D721Med (cell line): ENCODE results near the gene TRABD2A.

ENCODE experiments used
- DNase-seq: peaks from one replicate; pipeline ENCODE4 v3.0.0; 2011; ENCODE audit warnings: low spot score; ENCODE audit not compliant: insufficient read length
- FAIRE-seq: peaks from 2 replicates; lab custom pipeline; 2011; peaks lifted over from hg19 to GRCh38; lab: Jason Lieb, UNC
- TF ChIP-seq, protein P1 (sequence below): IDR thresholded peaks from 2 replicates; pipeline ENCODE4 v1.5.1; 2012; ENCODE audit warnings: mild to moderate bottlenecking, control low read depth; ENCODE audit not compliant: insufficient read depth; ENCODE audit errors: missing control alignments

TRABD2A gene

DNA sequence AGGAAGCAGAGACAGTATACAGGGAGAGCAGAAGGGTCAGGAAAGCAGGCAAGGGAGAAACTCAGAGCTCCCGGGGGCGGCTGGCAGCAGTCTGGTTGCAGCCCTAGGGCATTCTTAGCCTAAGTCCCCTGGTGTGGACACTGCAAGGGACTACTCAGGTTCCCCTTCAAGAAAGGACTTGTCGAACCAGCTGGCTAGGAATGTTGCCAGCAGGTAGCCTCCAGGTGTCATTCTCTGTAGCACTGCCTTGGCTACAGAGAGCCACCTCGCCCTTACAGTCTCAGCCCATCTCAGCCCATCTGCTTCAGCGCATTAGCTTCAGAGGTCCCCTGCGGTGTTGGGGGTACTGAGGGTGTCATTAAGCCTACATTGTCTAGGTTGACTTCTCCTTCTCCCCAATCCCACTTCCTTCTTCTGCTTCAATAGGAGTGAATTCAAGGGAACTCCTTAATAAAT lies 13.3 kb upstream of the TRABD2A start:
- FAIRE-seq (no peak), DNase-seq (no peak)

DNA sequence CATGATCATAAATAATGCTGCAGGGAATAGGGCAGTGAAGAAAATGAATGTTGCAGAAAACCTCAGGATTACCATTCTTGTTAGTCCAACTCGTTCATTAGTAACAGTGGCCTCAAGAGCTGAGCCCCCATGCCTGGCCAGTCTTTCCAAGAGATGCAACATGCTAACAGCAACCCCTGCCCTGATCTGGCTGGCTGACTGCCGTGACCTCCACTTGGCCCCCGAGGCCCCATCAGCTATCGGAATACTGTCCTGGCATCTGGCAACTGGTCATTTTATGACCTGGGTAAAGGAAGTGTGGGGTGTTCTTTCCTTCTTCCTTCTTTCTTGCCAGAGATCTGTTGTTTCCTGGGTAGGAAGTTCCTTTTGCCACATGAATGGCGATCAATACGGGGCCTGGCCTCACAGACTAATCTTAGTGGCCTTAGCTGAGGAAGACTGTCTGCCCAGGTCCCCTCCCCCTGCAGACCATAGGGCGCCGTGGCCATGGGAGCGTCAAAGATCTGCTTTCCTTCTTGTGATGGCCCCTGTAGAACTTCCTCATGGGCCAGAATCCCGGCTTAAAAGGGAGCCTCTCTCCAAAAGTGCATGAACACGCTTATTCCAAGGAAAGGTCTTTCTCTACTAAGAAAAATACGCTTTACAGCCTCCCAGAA lies 10.6 kb upstream of the TRABD2A start:
- TF ChIP-seq, protein P1, sequence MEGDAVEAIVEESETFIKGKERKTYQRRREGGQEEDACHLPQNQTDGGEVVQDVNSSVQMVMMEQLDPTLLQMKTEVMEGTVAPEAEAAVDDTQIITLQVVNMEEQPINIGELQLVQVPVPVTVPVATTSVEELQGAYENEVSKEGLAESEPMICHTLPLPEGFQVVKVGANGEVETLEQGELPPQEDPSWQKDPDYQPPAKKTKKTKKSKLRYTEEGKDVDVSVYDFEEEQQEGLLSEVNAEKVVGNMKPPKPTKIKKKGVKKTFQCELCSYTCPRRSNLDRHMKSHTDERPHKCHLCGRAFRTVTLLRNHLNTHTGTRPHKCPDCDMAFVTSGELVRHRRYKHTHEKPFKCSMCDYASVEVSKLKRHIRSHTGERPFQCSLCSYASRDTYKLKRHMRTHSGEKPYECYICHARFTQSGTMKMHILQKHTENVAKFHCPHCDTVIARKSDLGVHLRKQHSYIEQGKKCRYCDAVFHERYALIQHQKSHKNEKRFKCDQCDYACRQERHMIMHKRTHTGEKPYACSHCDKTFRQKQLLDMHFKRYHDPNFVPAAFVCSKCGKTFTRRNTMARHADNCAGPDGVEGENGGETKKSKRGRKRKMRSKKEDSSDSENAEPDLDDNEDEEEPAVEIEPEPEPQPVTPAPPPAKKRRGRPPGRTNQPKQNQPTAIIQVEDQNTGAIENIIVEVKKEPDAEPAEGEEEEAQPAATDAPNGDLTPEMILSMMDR, result no peak
- no peak for FAIRE-seq

More for the DNA sequence above, 13.3 kb upstream of the TRABD2A start:
- TF ChIP-seq, protein P1, result no peak

DNA sequence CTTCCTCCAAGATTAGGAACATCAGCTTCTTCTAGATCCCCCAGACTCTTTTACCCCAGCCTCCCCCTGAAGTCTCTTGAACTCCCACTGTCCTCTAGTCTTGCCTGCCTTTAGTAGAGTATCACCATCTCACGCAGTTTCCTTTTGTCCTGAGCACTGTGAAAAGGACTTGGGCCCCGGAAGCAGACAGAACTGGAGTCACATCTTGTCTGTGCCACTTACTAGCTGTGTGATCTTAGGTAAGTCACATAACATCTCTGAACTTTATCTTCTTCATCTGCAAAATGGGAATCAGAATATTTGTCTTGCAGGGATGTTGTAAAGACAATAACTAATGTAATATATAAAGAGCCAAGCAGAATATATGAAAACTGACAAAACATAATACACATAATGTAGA lies 8.4 kb upstream of the TRABD2A start:
- TF ChIP-seq, protein P1, result no peak
- no peak for DNase-seq
- FAIRE-seq, result no peak

More for the DNA sequence above, 10.6 kb upstream of the TRABD2A start:
- DNase-seq, result no peak

DNA sequence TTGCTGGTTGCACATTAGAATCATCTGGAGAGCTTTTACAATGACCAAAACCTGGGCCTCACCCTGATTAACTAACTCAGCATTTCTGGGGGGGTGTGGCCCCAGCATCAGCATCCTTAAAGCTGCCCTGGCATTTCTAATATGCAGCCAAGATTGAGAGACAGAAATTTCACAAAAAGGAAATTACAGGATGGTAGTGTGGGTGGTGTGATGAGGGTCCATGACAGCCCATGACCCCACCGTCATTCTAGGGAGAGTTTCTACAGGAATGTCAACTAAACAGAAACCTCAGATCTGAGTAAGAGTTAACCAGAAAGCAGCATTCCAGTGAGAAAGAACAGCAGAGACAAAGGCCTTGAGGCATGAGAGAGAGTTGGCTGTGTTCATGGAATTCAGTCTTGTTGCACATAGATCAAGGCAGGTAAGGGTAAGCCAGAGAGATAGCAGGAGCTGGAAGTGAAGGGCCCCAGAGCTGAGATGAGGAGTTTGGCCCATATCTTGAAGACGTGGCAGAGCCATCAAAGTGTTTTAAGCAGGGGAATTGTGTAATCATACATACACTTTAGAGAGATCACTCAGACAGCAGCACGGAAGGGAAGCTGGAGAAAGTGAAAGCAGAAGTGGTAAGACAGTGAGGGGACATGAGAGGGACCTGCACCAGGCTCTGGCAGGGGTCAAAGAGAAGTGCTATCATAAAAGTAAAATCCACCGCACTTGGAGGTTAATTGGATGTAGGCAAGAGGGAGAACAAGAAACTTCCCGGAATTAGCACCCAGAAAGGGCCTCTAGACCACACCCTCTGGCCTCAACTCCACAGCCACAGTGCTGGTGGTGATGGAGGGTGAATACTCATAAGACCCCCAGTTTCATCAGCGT lies 7.8 kb upstream of the TRABD2A start:
- no peak for DNase-seq
- TF ChIP-seq, protein P1, result no peak
- FAIRE-seq, result no peak

DNA sequence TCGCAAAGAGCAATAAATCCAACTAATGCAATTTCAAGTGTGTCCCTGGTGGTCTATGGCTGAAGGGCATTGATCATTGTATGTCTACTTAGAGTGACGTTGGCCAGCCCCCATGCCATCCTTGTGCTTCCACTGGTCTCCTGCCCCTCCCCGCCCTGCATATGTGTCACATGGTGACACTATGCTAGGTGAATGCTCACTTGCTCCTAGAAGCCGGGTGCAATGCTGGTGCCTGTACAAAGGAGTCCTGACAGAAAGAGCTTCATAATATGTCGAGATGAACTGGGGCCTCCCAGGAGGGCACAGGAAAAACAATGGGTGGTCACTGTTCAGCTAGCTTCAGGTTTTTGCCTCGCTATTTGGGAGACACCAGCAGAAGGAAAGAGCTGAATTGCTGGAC lies 5.9 kb upstream of the TRABD2A start:
- TF ChIP-seq, protein P1, result no peak
- FAIRE-seq (no peak), DNase-seq (no peak)

DNA sequence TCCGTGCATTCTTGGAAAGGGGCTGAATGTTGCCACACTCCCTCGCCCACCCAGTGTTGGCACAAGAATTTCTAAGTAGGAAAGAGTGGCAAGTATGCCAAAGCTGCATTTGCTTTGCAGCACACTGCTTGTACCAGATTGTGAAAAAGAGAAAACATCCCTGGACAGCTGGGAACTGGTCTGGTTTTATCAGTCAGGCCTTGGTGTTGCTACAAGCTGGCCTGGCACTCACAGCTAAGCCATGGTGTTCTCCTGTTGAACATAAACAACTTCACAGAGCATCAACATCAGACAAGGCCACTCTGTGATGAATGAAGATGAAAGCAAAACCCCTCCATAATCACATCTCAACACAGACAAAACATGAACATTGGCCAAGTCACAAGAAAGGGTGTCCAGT lies 4.2 kb upstream of the TRABD2A start:
- FAIRE-seq (no peak), DNase-seq (no peak)
- TF ChIP-seq, protein P1, result no peak
